C4-2B (cell line): ENCODE measurements around the gene ADAM19.

ENCODE experiments used
- ZFX ChIP-seq: fragments of 450-650 bp; IDR thresholded peaks from 2 replicates; pipeline ENCODE4 v1.6.1; 2017
- TF ChIP-seq, protein P1 (sequence below): fragments of 450-650 bp; conservative IDR thresholded peaks from 2 replicates; pipeline ENCODE4 v1.5.1; 2017; ENCODE audit warnings: mild to moderate bottlenecking

DNA sequence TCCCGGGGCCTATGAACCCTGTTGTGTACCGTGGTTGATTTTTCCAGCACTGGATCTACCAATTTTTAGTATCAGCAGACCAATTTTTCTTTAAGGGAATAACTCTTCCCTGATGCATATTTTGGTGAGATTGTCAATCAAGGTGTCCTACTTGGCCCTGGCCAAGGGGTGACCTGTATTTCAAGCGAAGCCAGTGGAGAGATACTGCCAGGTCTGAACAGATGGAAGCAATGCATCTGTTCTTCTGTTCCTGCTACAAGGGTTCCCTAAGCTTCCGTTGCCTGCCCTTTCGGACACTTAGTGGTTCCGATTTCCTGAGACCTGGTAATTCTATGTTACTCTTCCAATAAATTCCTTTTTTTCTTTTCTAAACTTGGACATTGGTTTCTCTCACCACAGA is 37.3 kb downstream of the ADAM19 start:
- TF ChIP-seq, protein P1, sequence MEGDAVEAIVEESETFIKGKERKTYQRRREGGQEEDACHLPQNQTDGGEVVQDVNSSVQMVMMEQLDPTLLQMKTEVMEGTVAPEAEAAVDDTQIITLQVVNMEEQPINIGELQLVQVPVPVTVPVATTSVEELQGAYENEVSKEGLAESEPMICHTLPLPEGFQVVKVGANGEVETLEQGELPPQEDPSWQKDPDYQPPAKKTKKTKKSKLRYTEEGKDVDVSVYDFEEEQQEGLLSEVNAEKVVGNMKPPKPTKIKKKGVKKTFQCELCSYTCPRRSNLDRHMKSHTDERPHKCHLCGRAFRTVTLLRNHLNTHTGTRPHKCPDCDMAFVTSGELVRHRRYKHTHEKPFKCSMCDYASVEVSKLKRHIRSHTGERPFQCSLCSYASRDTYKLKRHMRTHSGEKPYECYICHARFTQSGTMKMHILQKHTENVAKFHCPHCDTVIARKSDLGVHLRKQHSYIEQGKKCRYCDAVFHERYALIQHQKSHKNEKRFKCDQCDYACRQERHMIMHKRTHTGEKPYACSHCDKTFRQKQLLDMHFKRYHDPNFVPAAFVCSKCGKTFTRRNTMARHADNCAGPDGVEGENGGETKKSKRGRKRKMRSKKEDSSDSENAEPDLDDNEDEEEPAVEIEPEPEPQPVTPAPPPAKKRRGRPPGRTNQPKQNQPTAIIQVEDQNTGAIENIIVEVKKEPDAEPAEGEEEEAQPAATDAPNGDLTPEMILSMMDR: no peak
- no peak for TF ChIP-seq ZFX
